ENCODE results near the gene PRRT3. TPM values are rescaled to one million over a fixed set of nuclear protein-coding genes. Genes with fewer than 3 reads are reported as not detected.
A peak's percentile ranks its signal among the peaks of the same experiment; 100 is the strongest.

Gene PRRT3
- total RNA-seq, 1 donor from 2014 or later, result 8.2 TPM

DNA sequence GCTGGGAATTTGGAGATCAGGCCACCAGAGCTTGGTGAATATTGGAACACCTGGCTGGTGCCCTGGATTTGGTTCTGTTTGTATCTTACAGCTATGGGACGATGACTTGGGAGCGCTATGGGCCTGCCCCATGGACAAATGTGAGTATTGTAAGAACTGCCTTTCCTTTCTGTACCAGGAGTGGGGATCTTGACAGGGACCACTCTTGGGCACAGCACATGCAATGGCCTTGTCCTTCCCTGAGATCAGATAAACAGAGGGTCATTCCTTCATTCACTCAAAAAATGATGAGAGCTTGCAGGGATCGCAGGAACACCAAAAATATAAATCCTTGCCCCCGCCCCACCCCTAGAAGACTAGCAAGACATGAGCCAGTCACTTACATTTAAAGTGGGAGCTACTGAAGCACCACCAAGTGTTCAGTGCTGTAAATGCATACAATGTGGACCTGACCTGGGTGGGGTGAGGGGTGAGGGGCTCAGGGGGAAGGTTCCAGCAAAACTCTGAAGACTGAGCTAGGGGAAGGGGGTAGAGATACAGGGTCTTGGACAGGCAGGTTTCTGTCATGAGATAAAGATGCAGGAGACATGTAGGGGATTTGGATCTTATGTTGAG, 21.3 kb downstream of the PRRT3 start:
- TF ChIP-seq, protein P1, sequence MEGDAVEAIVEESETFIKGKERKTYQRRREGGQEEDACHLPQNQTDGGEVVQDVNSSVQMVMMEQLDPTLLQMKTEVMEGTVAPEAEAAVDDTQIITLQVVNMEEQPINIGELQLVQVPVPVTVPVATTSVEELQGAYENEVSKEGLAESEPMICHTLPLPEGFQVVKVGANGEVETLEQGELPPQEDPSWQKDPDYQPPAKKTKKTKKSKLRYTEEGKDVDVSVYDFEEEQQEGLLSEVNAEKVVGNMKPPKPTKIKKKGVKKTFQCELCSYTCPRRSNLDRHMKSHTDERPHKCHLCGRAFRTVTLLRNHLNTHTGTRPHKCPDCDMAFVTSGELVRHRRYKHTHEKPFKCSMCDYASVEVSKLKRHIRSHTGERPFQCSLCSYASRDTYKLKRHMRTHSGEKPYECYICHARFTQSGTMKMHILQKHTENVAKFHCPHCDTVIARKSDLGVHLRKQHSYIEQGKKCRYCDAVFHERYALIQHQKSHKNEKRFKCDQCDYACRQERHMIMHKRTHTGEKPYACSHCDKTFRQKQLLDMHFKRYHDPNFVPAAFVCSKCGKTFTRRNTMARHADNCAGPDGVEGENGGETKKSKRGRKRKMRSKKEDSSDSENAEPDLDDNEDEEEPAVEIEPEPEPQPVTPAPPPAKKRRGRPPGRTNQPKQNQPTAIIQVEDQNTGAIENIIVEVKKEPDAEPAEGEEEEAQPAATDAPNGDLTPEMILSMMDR (conservative IDR thresholded peaks at IDR 0.05), result peak; percentile 31
- Mint-ChIP-seq H3K4me3 (peak overlapping the region; percentile 52), H3K27me3 (no peaks in the 10 kb centered on the region), H3K27ac (peak overlapping the region; percentile 53), H3K4me1 (ENCODE audit: unreplicated experiment) (peaks cover 19% of the 10 kb centered on the region), H3K9me3 (no peaks in the 10 kb centered on the region), H3K36me3 (peaks cover 19% of the 10 kb centered on the region)
- DNase-seq (ENCODE audit: extremely low spot score, unreplicated experiment), result no peak

DNA sequence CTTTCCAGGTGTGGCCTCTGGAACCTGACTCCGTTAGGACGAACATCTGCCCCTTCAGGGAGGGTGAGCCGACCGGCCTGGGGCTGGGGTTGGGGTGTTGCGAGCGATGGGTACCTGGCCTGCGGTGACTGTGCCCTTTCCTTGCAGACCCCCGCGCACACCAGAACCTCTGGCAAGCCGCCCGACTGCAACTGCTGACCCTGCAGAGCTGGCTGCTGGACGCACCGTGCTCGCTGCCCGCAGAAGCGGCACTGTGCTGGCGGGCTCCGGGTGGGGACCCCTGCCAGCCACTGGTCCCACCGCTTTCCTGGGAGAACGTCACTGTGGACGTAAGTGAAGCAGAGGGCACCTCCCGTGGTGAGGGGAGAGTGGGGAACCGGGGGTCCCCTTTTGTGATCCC, 24.1 kb downstream of the PRRT3 start:
- TF ChIP-seq, protein P1 (conservative IDR thresholded peaks at IDR 0.05), result peak; percentile 13
- Mint-ChIP-seq H3K9me3 (no peaks in the 10 kb centered on the region), H3K27ac (no peak overlapping the region), H3K36me3 (peaks cover 9% of the 10 kb centered on the region), H3K27me3 (no peaks in the 10 kb centered on the region), H3K4me1 (ENCODE audit: unreplicated experiment) (no peaks in the 10 kb centered on the region), H3K4me3 (no peak overlapping the region)
- no peak for DNase-seq (ENCODE audit: extremely low spot score, unreplicated experiment)

DNA sequence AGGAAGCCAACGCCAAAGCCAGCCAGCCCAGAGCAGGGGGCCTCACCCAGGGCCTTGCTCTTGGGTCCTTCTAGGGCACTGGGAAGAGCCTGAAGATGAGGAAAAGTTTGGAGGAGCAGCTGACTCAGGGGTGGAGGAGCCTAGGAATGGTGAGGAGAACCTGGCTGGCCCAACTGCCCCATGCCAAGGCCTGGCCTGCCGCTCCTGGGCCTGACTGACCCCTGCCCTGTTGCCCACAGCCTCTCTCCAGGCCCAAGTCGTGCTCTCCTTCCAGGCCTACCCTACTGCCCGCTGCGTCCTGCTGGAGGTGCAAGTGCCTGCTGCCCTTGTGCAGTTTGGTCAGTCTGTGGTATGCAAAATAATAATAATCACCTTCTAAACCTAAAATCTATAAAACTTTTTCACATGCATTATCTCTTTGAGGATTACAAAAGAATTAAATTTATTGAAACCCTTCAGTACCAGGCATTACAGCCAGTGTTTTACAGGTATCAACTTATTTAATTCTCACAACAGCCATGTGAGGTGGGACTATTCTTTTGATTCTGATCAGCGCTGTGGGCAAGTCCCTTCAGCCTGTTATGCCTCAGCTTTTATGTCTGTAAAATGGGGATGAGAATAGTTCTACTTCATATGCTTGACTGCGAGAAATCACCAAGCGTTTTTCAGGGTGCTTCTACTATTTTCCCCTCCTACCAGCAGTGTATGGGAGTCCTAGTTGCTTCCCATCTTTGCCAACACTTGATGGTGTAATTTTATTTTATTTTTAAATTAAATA, 33.8 kb downstream of the PRRT3 start:
- no peaks in the 10 kb centered on the region for H3K9me3 Mint-ChIP-seq
- no peak for DNase-seq (ENCODE audit: extremely low spot score, unreplicated experiment)
- no peak overlapping the region for H3K4me3 Mint-ChIP-seq
- TF ChIP-seq, protein P1 (conservative IDR thresholded peaks at IDR 0.05), result no peak
- H3K4me1 Mint-ChIP-seq (ENCODE audit: unreplicated experiment), result peaks cover 11% of the 10 kb centered on the region
- H3K27ac Mint-ChIP-seq, result no peak overlapping the region
- no peaks in the 10 kb centered on the region for H3K27me3 Mint-ChIP-seq
- no peaks in the 10 kb centered on the region for H3K36me3 Mint-ChIP-seq

DNA sequence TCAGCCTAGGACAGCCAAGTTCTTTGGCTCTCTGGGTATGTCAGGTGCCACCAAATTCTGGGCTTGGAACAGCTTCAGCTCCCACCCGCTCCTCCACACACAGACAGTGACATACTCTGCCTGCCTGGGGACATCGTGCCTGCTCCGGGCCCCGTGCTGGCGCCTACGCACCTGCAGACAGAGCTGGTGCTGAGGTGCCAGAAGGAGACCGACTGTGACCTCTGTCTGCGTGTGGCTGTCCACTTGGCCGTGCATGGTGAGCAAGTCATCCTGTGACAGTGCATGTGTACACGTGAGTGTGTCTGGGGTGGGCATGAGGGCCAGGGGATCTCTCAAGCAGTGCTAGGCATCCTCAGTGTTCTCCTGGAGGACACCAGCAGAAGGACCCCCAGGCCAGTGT, 34.4 kb downstream of the PRRT3 start:
- Mint-ChIP-seq H3K27me3 (no peaks in the 10 kb centered on the region), H3K36me3 (no peaks in the 10 kb centered on the region), H3K9me3 (no peaks in the 10 kb centered on the region), H3K4me1 (ENCODE audit: unreplicated experiment) (peaks cover 11% of the 10 kb centered on the region), H3K4me3 (no peak overlapping the region), H3K27ac (peak overlapping the region; percentile 83)
- no peak for DNase-seq (ENCODE audit: extremely low spot score, unreplicated experiment)
- TF ChIP-seq, protein P1 (conservative IDR thresholded peaks at IDR 0.05), result no peak

DNA sequence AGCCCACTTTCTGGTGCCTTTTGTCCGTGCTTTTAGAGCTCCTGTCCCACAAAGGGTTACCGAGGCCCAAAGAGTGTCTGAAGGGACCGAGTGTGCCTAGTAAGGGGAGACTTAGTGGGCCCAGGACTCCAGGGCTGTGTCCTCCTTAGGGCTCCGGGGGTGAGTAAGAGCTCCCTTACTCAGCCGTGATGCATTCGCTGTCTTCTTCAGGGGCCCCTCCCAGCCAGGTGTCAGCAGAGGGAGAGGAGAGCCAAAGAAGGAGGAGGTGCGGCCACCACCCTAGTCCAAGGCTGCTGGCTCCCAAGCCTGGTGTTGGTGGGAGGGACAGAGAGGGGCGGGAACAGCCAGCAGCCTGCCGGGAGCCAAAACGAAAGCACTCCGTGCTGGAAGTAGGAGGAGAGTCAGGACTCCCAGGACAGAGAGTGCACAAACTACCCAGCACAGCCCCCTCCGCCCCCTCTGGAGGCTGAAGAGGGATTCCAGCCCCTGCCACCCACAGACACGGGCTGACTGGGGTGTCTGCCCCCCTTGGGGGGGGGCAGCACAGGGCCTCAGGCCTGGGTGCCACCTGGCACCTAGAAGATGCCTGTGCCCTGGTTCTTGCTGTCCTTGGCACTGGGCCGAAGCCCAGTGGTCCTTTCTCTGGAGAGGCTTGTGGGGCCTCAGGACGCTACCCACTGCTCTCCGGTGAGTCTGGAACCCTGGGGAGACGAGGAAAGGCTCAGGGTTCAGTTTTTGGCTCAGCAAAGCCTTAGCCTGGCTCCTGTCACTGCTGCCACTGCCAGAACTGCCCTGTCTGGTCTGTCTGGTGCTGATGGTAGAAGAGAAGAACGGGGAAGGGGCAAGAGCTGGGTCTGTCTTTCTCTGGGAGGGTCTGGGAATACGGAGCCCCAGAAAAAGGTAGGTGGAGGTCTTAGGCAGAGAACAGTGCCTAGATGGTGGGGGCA, 35.2 kb downstream of the PRRT3 start, which contains the start of gene IL17RC:
Gene IL17RC (plus strand): TSS at position 365 of the 947 bp plus-strand sequence. CDS start 218 bp downstream, at position 583.
- Mint-ChIP-seq H3K36me3 (no peaks in the 10 kb centered on the region), H3K4me1 (ENCODE audit: unreplicated experiment) (peaks cover 11% of the 10 kb centered on the region), H3K27me3 (no peaks in the 10 kb centered on the region), H3K9me3 (no peaks in the 10 kb centered on the region), H3K27ac (peak within 1 kb of the TSS; percentile 83), H3K4me3 (peak within 1 kb of the TSS; percentile 87)
- DNase-seq (ENCODE audit: extremely low spot score, unreplicated experiment), result no peak
- TF ChIP-seq, protein P1 (conservative IDR thresholded peaks at IDR 0.05), result no peak
